ENCODE results near the gene SEMA3A. TPM values are rescaled to one million over a fixed set of nuclear protein-coding genes. Genes with fewer than 3 reads are reported as not detected.

Gene SEMA3A
- total and polyA plus RNA-seq, 7 donors, result 0.05 to 0.79 (median 0.32) TPM

- DNase-seq (no peak), ATAC-seq (no peak)
- 91 to 100% (median 93%) methylated on average over 1 of the region's 1 CpG for WGBS, 3 donors
- Histone ChIP-seq H3K9me3 (no peaks in the 10 kb centered on the region), H3K27me3 (ENCODE audit: insufficient read depth in 3 of 3, low read length in 2 of 3) (no peaks in the 10 kb centered on the region), H3K27ac (no peak overlapping the region), H3K4me3 (no peak overlapping the region), H3K36me3 (ENCODE audit: insufficient read depth in 1 of 2, low read depth in 1 of 2) (no peaks in the 10 kb centered on the region), H3K4me1 (no peaks in the 10 kb centered on the region)
- TF ChIP-seq, protein P1, sequence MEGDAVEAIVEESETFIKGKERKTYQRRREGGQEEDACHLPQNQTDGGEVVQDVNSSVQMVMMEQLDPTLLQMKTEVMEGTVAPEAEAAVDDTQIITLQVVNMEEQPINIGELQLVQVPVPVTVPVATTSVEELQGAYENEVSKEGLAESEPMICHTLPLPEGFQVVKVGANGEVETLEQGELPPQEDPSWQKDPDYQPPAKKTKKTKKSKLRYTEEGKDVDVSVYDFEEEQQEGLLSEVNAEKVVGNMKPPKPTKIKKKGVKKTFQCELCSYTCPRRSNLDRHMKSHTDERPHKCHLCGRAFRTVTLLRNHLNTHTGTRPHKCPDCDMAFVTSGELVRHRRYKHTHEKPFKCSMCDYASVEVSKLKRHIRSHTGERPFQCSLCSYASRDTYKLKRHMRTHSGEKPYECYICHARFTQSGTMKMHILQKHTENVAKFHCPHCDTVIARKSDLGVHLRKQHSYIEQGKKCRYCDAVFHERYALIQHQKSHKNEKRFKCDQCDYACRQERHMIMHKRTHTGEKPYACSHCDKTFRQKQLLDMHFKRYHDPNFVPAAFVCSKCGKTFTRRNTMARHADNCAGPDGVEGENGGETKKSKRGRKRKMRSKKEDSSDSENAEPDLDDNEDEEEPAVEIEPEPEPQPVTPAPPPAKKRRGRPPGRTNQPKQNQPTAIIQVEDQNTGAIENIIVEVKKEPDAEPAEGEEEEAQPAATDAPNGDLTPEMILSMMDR (IDR thresholded peaks at IDR 0.05), result no peak
- intact Hi-C loops (cut with DNase I), result no loop called here
Measured at GRCh38 chr7:84102213-84102612, 92.4 kb downstream of the SEMA3A start.

DNA sequence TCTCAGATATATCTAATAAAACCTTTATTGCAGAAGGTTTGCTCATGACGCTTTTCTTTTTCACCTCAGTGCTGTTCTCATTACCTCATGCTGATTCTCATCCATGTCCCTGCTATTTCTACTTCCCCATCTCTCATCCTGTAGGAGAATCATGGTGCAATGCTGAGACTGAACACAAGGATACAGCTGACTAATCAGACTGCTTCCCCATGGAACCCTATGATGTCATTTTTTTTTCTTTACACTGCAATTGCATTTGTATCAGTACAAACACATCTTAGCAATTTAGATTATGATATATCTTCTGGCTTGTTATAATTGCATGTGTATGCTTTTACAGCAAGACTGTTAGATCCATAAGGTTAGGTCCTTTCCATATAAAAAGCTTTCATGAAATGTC lies 93.7 kb downstream of the SEMA3A start:
- H3K4me1 ChIP-seq, result no peaks in the 10 kb centered on the region
- no peak overlapping the region for H3K4me3 ChIP-seq
- no peak overlapping the region for H3K27ac ChIP-seq
- DNase-seq (no peak), ATAC-seq (no peak)
- 82 to 91% (median 85%) methylated on average over 1 of the region's 1 CpG for WGBS, 3 donors
- no peaks in the 10 kb centered on the region for H3K36me3 ChIP-seq (ENCODE audit: insufficient read depth in 1 of 2, low read depth in 1 of 2)
- H3K9me3 ChIP-seq, result no peaks in the 10 kb centered on the region
- H3K27me3 ChIP-seq (ENCODE audit: insufficient read depth in 3 of 3, low read length in 2 of 3), result no peaks in the 10 kb centered on the region
- TF ChIP-seq, protein P1 (IDR thresholded peaks at IDR 0.05), result no peak
- intact Hi-C loops (cut with DNase I), result no loop called here

DNA sequence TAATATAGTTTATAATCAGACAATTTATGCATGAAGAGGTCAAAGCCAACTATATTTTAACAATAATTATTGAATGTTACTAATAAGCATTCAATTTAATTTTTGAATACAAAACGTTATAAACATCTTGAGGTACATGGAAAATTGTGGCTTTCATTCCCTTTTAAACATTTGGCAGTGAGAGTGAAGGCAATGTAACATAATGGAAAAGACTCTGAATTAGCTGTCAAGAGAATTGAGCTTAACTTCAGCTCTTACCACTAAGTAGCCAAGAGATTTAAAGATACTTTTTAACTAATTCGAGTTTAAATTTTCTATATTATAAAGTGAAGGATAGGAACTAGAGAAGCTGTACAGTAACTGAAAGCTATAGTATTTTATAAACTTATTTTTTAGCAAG lies 98.6 kb downstream of the SEMA3A start:
- TF ChIP-seq, protein P1 (IDR thresholded peaks at IDR 0.05), result no peak
- 43 to 60% (median 50%) methylated on average over 2 of the region's 2 CpGs for WGBS, 3 donors
- Histone ChIP-seq H3K36me3 (ENCODE audit: insufficient read depth in 1 of 2, low read depth in 1 of 2) (no peaks in the 10 kb centered on the region), H3K27me3 (ENCODE audit: insufficient read depth in 3 of 3, low read length in 2 of 3) (no peaks in the 10 kb centered on the region), H3K27ac (no peak overlapping the region), H3K9me3 (no peaks in the 10 kb centered on the region), H3K4me1 (no peaks in the 10 kb centered on the region), H3K4me3 (no peak overlapping the region)
- ATAC-seq, result no peak
- DNase-seq, result no peak
- intact Hi-C loops (cut with DNase I), result no loop called here

DNA sequence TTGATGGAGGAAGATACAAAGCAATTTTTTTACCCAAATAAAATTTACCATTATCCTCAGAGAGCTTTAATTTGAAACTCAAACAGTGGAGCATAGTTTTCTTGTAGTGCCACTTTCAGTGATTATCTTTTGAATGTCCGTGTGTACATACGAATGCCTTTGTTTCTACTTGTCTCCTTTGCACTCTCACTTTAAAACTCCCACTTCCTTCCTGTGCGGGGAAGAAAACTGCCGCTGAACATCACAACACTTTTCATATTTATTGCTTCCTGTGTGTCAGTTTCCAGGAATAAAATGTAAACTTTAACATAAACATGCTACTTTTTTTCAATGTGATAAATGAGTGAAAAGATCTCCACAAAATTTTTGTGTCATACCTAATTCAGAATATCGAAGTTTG lies 102.4 kb downstream of the SEMA3A start:
- Histone ChIP-seq H3K27ac (no peak overlapping the region), H3K9me3 (no peaks in the 10 kb centered on the region), H3K36me3 (ENCODE audit: insufficient read depth in 1 of 2, low read depth in 1 of 2) (no peaks in the 10 kb centered on the region), H3K4me1 (no peaks in the 10 kb centered on the region), H3K4me3 (no peak overlapping the region), H3K27me3 (ENCODE audit: insufficient read depth in 3 of 3, low read length in 2 of 3) (no peaks in the 10 kb centered on the region)
- TF ChIP-seq, protein P1 (IDR thresholded peaks at IDR 0.05), result no peak
- DNase-seq (no peak), ATAC-seq (no peak)
- 41 to 43% (median 42%) methylated on average over 5 of the region's 5 CpGs for WGBS, 3 donors
- intact Hi-C loops (cut with DNase I), result no loop called here

DNA sequence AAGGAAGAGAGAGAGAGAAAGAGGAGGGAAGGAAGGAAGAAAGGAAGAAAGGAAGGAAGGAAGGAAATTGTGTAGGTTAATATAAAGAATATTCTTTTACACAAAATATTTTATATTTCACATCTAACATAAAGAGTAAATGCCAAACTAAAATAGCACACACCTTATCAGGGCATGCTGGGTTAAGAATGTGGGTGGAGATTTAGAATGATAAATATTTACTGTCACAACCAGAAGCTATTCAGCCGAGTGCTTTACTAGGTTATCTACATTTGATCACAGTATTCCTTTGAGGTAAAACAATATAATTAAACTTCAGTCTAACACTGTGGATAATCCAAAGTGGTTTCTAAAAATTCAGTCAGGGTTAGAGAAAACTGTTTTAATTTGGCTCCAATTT lies 103.3 kb downstream of the SEMA3A start:
- Histone ChIP-seq H3K27ac (no peak overlapping the region), H3K27me3 (ENCODE audit: insufficient read depth in 3 of 3, low read length in 2 of 3) (no peaks in the 10 kb centered on the region), H3K36me3 (ENCODE audit: insufficient read depth in 1 of 2, low read depth in 1 of 2) (no peaks in the 10 kb centered on the region), H3K4me1 (no peaks in the 10 kb centered on the region), H3K9me3 (no peaks in the 10 kb centered on the region), H3K4me3 (no peak overlapping the region)
- TF ChIP-seq, protein P1 (IDR thresholded peaks at IDR 0.05), result no peak
- ATAC-seq (no peak), DNase-seq (no peak)
- 68 to 81% (median 77%) methylated on average over 1 of the region's 1 CpG for WGBS, 3 donors
- intact Hi-C loops (cut with DNase I), result no loop called here

All from psoas muscle (tissue), 8 donors.